Measurements from ENCODE around the gene LAMA2.

- TF ChIP-seq CTCF (conservative IDR thresholded peaks at IDR 0.05; ENCODE audit: low read length) = no peak
- TF ChIP-seq EZH2phosphoT487 (IDR thresholded peaks at IDR 0.05; ENCODE audit: borderline replicate concordance) = no peak
Observed at GRCh38 chr6:129073051-129073450, 190.1 kb downstream of the LAMA2 start.
